ENCODE measurements around the gene PSKH1. TPM values are rescaled to one million over a fixed set of nuclear protein-coding genes. Genes with fewer than 3 reads are reported as not detected.

Gene PSKH1
- total RNA-seq, 6 donors from 2014 or later, result 21.9 to 36.5 (median 31.5) TPM

GRCh38 chr16:67932462-67932840, 39.4 kb downstream of the PSKH1 start:
- H3K36me3 ChIP-seq, result peaks cover 2 to 55% (median 45%) of the 10 kb centered on the region in 4 donors
- 93 to 96% methylated on average over 3 to 4 of the region's 4 CpGs for WGBS, 2 donors

GRCh38 chr16:67933805-67934204, 40.8 kb downstream of the PSKH1 start:
- DNase-seq (no peak), ATAC-seq (ENCODE audit: low FRiP score in 2 of 2) (no peak)
- 88 to 90% methylated on average over 6 to 7 of the region's 7 CpGs for WGBS, 2 donors
- H3K9me3 ChIP-seq, result no peaks in the 10 kb centered on the region
- no peak overlapping the region for H3K4me3 ChIP-seq
- H3K36me3 ChIP-seq, result peaks cover 0 to 42% (median 37%) of the 10 kb centered on the region in 4 donors
- H3K4me1 ChIP-seq, result peaks cover 15 to 23% (median 19%) of the 10 kb centered on the region in 4 donors
- H3K27ac ChIP-seq, result peak overlapping the region in 1 of 4 donors; percentile 19
- TF ChIP-seq POLR2AphosphoS5 (IDR thresholded peaks at IDR 0.05), result no peak
- TF ChIP-seq POLR2A (IDR thresholded peaks at IDR 0.05), result no peak
- no peak for TF ChIP-seq CTCF (IDR thresholded peaks at IDR 0.05)
- no peak for TF ChIP-seq EP300 (IDR thresholded peaks at IDR 0.05)
- H3K27me3 ChIP-seq, result no peaks in the 10 kb centered on the region

More at GRCh38 chr16:67932462-67932840, 39.4 kb downstream of the PSKH1 start:
- TF ChIP-seq POLR2A (IDR thresholded peaks at IDR 0.05), result no peak
- TF ChIP-seq POLR2AphosphoS5 (IDR thresholded peaks at IDR 0.05), result no peak
- TF ChIP-seq CTCF (IDR thresholded peaks at IDR 0.05), result no peak
- no peak for TF ChIP-seq EP300 (IDR thresholded peaks at IDR 0.05)
- DNase-seq, result no peak
- no peaks in the 10 kb centered on the region for H3K27me3 ChIP-seq
- no peak for ATAC-seq (ENCODE audit: low FRiP score in 2 of 2)
- H3K9me3 ChIP-seq, result no peaks in the 10 kb centered on the region
- H3K4me3 ChIP-seq, result no peak overlapping the region
- H3K4me1 ChIP-seq, result peaks cover 14 to 30% (median 17%) of the 10 kb centered on the region in 4 donors
- H3K27ac ChIP-seq, result no peak overlapping the region

- DNase-seq, result no peak
- TF ChIP-seq POLR2A (IDR thresholded peaks at IDR 0.05) (no peak), POLR2AphosphoS5 (IDR thresholded peaks at IDR 0.05) (no peak), CTCF (IDR thresholded peaks at IDR 0.05) (no peak), EP300 (IDR thresholded peaks at IDR 0.05) (no peak)
- Histone ChIP-seq H3K4me1 (peaks cover 15 to 23% (median 19%) of the 10 kb centered on the region in 4 donors), H3K9me3 (no peaks in the 10 kb centered on the region), H3K4me3 (peak overlapping the region in 1 of 4 donors; percentile 88), H3K36me3 (peaks cover 0 to 42% (median 34%) of the 10 kb centered on the region in 4 donors), H3K27ac (peak overlapping the region; percentile 19 to 98 (median 95)), H3K27me3 (no peaks in the 10 kb centered on the region)
- ATAC-seq (ENCODE audit: low FRiP score in 2 of 2), result no peak
- 67 to 80% methylated on average over 4 to 13 of the region's 13 CpGs for WGBS, 2 donors
These were observed 41.4 kb downstream of the PSKH1 start for GRCh38 chr16:67934306-67935100.

- peak overlapping the region; percentile 92 to 98 (median 95) for H3K27ac ChIP-seq
These were observed 42.0 kb downstream of the PSKH1 start for GRCh38 chr16:67935101-67935401.

More at GRCh38 chr16:67935101-67935401, 42.0 kb downstream of the PSKH1 start:
- Histone ChIP-seq H3K27me3 (no peaks in the 10 kb centered on the region), H3K4me3 (peak overlapping the region; percentile 25 to 95 (median 91)), H3K9me3 (no peaks in the 10 kb centered on the region), H3K36me3 (peaks cover 0 to 42% (median 37%) of the 10 kb centered on the region in 4 donors), H3K4me1 (peaks cover 17 to 29% (median 19%) of the 10 kb centered on the region in 4 donors)
- DNase-seq (no peak), ATAC-seq (ENCODE audit: low FRiP score in 2 of 2) (no peak)
- TF ChIP-seq EP300 (IDR thresholded peaks at IDR 0.05), result no peak
- no peak for TF ChIP-seq CTCF (IDR thresholded peaks at IDR 0.05)
- no peak for TF ChIP-seq POLR2A (IDR thresholded peaks at IDR 0.05)
- no peak for TF ChIP-seq POLR2AphosphoS5 (IDR thresholded peaks at IDR 0.05)
- WGBS, 2 donors, result 56 to 67% methylated on average over 12 to 13 of the region's 13 CpGs
